Measurements from ENCODE around the gene LDLRAD4.

GRCh38 chr18:13390196-13390595 lies 171.6 kb downstream of the LDLRAD4 start:
- no peak for TF ChIP-seq CTCF (IDR thresholded peaks at IDR 0.05)
- TF ChIP-seq EZH2phosphoT487 (IDR thresholded peaks at IDR 0.05; ENCODE audit: borderline replicate concordance, low read depth) = no peak
- no peak for TF ChIP-seq FOXM1 (IDR thresholded peaks at IDR 0.05; ENCODE audit: low read depth)

Measured in SK-N-SH (cell line).